GM21619 (cell line): ENCODE data around the gene KRTAP4-11.
"Not testable (repeated sequence)": the region's sequence is repeated elsewhere in the genome, so short reads cannot be mapped to it uniquely, and the experiment has no call there.

Experiments
- ATAC-seq: cut with Tn5 transposase; IDR thresholded peaks from one replicate; pipeline ENCODE4 v1.9.1; 2021; ENCODE audit not compliant: unreplicated experiment

Gene KRTAP4-11

DNA sequence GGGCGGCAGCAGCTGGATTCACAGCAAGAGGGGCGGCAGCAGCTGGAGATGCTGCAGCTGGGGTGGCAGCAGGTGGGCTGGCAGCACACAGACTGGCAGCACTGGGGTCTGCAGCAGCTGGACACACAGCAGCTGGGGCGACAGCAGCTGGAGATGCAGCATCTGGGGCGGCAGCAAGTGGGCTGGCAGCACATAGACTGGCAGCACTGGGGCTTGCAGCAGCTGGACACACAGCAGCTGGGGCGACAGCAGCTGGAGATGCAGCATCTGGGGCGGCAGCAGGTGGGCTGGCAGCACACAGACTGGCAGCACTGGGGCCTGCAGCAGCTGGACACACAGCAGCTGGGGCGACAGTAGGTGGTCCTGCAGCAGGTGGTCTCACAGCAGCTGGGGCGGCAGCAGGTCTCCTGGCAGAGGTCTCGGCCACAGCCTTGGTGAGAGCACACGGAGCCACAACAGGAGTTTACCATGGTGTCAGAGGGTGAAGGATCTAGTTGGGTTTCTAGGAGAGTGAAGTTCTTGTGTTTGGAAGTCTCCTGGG, at the start of gene KRTAP4-11:
KRTAP4-11 (minus strand) TSS at position 528 of the 541 bp plus-strand sequence; CDS start at position 470, 58 bp downstream.
- not testable (repeated sequence) for ATAC-seq

DNA sequence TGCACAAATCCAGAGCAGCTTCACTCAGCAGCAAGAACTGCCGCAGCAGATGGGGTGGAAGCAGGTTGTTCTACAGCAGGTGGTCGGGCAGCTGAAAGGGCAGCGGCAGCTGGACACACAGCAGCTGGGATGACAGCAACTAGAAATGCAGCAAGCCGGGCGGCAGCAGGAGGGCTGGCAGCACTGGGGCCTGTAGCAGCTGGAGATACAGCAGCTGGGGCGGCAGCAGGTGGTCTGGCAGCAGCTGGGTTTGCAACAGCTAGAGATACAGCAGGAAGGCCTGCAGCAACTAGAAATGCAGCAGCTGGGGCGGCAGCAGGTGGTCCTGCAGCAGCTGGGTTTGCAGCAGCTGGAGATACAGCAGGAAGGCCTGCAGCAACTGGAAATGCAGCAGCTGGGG, 49.4 kb upstream of the KRTAP4-11 start:
- ATAC-seq: no peak

- no peak for ATAC-seq
Measured at GRCh38 chr17:41163828-41164227, 45.7 kb upstream of the KRTAP4-11 start.

DNA sequence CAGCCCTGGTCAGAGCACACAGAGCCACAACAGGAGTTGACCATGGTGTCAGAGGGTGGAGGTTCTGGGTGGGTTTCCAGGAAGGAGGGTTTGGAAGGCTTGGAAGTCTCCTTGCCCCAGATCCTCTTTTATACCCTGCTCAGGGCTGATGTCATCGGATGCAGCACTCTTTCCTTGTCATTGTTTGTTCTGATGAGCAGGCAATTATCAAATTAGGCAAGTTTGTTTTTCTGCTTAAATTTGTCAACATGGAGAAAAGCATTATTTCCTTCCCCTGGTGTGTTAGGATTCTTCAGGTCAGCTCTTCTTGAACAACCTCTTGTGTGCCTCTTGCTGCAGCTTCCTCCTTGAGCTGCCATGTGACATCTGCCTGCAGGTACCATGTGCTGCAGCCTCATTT, 42.5 kb upstream of the KRTAP4-11 start, which contains the start of gene KRTAP4-4:
KRTAP4-4 (minus strand) TSS at position 101 of the 400 bp plus-strand sequence; CDS start at position 44, 57 bp downstream.
- no peak for ATAC-seq

- not testable (repeated sequence) for ATAC-seq
Measured at GRCh38 chr17:41160190-41160589, 42.0 kb upstream of the KRTAP4-11 start.

DNA sequence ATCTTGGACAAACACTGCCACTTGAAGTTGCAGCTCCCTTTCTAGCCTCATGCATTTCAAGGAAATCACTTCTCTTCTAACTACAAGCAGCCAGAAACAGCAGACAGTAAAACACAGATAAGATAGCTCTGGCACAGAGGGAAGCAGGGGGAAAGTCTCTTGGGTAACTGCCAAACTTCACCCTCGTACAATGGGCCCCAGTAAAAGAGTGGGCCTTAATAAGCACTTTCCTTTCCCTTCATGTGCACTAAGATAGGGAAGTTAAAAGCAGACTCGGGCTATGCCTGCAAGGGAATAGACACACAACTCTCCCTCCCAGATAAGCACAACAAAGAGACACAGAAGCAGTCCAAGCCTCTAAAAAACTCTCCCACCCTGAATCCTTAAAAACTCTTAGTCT, 35.7 kb upstream of the KRTAP4-11 start:
- ATAC-seq: no peak

DNA sequence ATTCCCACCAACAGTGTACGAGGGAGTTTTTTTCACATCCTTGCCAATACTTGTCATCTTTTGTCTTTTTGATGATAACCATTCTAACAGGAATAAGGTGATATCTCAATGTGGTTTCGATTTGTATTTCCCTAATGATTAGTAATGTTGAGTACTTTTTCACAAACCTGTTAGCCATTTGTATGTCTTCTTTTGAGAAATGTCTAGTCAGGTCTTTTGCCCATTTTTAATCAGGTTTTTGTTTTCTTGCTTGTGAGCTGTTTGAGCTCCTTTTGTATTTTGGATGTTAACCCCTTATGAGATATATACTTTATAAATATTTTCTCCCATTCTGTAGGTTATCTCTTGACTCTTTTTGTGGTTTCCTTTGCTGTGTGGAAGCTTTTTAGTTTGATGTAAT, 33.4 kb upstream of the KRTAP4-11 start:
- ATAC-seq: no peak

GRCh38 chr17:41150026-41150425, 31.9 kb upstream of the KRTAP4-11 start:
- no peak for ATAC-seq

- no peak for ATAC-seq
Measured at GRCh38 chr17:41149652-41149985, 31.4 kb upstream of the KRTAP4-11 start, which contains the start of gene KRTAP4-5. Gene KRTAP4-5 (minus strand): TSS chr17:41149825. CDS start chr17:41149767, 58 bp downstream.

GRCh38 chr17:41148971-41149651, 30.9 kb upstream of the KRTAP4-11 start:
- not testable (repeated sequence) for ATAC-seq

- no peak for ATAC-seq
Measured at GRCh38 chr17:41147531-41148204, 29.5 kb upstream of the KRTAP4-11 start.

DNA sequence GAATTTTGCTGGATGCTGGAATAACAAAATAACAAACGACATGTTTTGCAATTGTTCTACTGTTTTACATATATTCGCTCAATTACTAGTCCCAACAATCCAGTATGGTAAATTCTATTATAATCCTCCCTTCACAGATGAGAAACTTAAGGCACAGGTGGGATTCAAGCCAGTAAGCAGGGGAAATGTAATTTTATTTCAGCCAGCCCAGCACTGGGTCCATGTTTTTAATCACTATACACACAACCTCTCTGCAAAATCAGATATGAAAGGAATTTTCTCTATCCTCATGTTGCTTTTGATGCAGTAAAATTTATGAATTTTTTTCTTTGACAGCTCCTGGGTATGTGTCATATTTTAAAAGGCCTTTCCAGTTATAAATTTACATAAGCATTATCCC, 27.1 kb upstream of the KRTAP4-11 start:
- ATAC-seq: no peak

GRCh38 chr17:41144846-41145245, 26.7 kb upstream of the KRTAP4-11 start:
- ATAC-seq: no peak

DNA sequence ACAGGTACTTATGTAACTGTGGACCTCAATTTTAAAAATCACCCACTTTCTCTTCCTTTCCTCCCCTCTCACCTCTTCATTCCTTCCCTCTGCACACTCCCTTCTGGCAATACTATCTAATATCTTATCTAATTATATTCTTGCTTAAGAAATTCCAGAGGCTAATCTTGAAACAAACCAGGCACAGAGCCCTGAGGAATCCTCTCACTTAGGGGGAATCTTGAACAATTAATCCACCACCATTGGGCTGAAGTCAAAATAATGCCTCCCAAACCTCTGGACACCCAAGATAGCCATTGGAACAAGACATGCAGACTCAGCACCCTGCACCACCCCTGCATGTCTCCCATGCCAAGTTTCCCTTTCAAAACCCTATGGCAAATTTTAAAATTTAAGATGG, 23.2 kb upstream of the KRTAP4-11 start:
- ATAC-seq: no peak

GRCh38 chr17:41140360-41141131, 22.4 kb upstream of the KRTAP4-11 start, which contains the start of gene KRTAP4-6:
Gene KRTAP4-6 (minus strand): TSS chr17:41140544. CDS start chr17:41140487, 57 bp downstream.
- no peak for ATAC-seq

DNA sequence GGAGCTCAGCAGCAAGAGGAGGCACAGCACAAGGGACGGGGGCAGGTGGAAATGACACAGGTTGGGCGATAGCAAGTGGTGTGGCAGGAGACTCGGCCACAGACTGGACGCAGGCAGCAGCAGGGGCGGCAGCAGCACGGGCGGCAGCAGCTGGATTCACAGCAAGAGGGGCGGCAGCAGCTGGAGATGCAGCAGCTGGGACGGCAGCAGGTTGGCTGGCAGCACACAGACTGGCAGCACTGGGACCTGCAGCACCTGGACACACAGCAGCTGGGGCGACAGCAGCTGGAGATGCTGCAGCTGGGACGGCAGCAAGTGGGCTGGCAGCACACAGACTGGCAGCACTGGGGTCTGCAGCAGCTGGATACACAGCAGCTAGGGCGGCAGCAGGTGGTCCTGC, 21.7 kb upstream of the KRTAP4-11 start:
- not testable (repeated sequence) for ATAC-seq

GRCh38 chr17:41133880-41134735, 15.9 kb upstream of the KRTAP4-11 start:
- ATAC-seq: no peak

DNA sequence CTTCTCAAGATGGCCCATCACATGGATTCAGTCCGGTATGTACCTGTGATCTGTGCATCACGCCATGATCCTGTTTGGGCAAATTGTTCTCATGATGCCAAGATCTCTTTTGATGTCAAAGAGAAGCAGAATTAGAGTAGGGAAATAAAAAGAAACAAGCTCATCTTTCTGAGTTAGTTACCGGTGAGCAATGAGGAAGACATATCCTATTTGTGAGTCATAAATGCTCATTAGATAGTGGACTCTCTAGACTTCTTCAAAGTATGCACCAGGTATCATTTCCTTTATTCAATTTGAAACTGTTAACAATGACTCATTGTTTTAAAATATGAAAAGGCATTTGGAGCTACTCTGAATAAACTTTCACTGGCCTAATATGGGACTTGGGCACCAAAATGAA, 13.8 kb upstream of the KRTAP4-11 start:
- ATAC-seq: no peak

DNA sequence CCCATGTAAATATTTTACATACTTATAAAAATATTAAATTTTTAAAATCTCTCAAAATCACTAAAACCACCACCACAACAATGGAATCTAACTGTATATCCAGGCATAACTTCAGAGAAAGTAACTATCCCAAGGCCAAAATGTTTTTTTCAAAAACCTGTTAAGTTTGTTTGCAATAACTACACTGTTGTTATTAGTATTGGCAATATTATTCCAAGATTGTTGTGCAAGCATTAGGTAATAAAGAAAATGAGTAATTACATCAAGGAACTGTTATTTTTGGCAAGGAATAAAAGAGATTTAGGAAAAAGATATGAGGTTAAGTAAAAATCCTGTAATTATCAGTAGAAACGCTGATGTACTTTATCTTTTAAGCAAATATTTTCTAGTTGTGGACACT, 9.2 kb upstream of the KRTAP4-11 start:
- ATAC-seq: no peak

DNA sequence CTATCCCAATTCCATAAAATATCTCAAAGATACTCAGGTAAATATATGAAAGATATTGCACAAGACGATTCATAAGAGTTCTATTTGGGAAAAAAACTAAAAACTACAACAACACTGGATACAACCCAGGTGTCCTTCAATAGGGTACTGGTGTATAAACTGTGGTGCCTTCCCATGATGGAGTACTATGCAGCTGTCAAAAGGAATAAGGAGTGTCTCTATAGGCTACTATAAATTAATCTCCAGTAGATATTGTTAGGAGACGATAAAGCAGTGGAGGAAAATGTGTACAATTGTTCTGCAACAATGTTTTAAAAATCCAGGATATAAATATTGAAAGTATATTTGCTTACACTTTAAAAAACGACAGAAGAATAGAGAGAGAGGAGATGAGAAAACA, 8.2 kb upstream of the KRTAP4-11 start:
- no peak for ATAC-seq
